Measurements from ENCODE around the gene TSSC4.

TSSC4 gene

DNA sequence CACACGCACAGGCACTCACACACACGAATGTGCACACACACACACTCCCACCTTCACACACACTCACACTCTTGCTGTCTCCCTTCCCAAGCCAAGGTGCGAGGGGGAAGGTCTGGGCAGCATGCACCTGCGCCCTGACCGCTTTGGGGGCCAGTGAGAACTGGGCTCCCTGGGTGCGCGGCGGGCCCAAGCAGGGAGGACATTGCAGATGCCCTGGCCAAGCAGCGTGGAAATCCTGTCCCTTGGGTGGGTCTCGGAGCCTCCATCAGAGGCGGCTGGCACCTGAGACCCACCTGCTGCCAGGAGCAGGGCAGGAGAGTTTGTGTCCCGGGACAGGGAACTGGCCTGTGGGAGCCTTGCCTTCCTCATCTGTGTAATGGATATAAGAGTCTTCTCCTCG is 20.2 kb upstream of the TSSC4 start:
- peak overlapping the region; percentile 93 for H3K27ac ChIP-seq (ENCODE audit: low read length)
- peaks cover 0 to 2% of the 10 kb centered on the region in 2 donors for H3K36me3 ChIP-seq (ENCODE audit: control insufficient read depth in 2 of 2, insufficient read depth in 2 of 2, low read length in 2 of 2)
- no peaks in the 10 kb centered on the region for H3K27me3 ChIP-seq (ENCODE audit: control insufficient read depth in 1 of 2, insufficient read depth in 2 of 2, low read length in 2 of 2)
- H3K4me1 ChIP-seq (ENCODE audit: control insufficient read depth, insufficient read depth, low read length), result peaks cover 75% of the 10 kb centered on the region
- H3K9me3 ChIP-seq (ENCODE audit: control insufficient read depth in 2 of 2, low read length in 2 of 2), result no peaks in the 10 kb centered on the region
- H3K4me3 ChIP-seq (ENCODE audit: low read length in 2 of 2), result peak overlapping the region; percentile 93
- H3K9ac ChIP-seq (ENCODE audit: low read length in 2 of 2), result peak overlapping the region; percentile 51 to 96

DNA sequence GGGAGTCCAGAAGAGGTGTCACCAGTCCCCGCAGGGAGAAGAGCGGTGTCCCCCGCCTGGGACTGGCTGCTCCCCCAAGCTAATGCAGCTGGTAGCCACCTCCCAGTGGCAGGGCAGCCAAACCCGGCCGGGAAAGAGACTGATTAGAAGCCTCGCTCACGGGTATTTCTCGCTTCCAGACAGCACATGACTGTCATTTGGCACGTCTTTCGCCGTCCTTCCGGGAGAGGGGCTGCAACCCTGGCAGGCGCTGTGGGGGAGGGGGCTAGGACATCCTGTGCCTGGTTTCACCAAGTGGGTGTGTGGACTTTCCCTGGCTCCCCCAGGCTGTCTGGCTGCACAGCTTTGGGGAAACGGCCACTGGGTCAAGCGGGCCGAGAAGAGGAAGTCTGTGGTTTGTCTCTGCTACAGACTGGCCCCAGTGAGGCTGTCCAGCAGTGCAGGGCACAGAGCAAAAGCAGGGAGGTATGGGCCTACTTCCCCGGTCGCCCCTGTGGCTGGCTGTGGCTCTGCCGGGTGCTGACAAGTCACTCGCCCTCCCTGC is 19.7 kb upstream of the TSSC4 start:
- Histone ChIP-seq H3K27ac (ENCODE audit: low read length) (peak overlapping the region; percentile 93), H3K36me3 (ENCODE audit: control insufficient read depth in 2 of 2, insufficient read depth in 2 of 2, low read length in 2 of 2) (peaks cover 0 to 4% of the 10 kb centered on the region in 2 donors), H3K9me3 (ENCODE audit: control insufficient read depth in 2 of 2, low read length in 2 of 2) (no peaks in the 10 kb centered on the region), H3K4me3 (ENCODE audit: low read length in 2 of 2) (peak overlapping the region; percentile 93), H3K27me3 (ENCODE audit: control insufficient read depth in 1 of 2, insufficient read depth in 2 of 2, low read length in 2 of 2) (no peaks in the 10 kb centered on the region), H3K4me1 (ENCODE audit: control insufficient read depth, insufficient read depth, low read length) (peaks cover 75% of the 10 kb centered on the region), H3K9ac (ENCODE audit: low read length in 2 of 2) (peak overlapping the region; percentile 42 to 96)

DNA sequence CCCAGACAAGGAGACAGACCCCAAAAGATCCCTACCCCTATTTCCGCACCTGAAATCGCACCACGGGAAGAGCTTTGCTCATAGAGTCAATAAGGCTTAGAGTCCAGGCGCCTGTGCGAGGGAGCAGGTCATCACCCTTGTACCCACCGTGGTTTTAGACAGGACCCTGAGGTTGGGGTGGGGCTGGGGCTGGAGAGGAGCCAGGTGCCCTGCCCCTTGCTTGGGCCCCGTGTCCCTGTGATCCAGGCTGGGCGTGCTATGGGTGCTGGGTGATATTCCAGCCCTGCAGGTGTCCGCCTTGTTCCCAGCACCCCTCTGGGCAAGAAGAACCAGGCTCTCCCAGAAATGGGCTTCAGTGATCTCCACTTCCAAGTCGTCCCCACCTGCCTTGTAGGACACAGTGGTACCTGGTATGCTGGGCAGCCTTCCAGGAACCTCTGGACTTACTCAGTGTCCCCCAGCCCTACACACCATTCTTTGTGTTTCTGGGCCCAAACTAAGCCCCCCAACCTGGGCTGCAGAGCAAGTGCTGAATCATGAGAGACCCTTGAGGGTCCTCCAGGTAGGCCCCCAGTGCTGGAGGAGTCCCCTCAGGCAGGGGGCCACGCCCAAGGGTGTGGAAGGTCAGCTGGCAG is 18.9 kb upstream of the TSSC4 start:
- Histone ChIP-seq H3K27ac (ENCODE audit: low read length) (peak overlapping the region; percentile 93), H3K36me3 (ENCODE audit: control insufficient read depth in 2 of 2, insufficient read depth in 2 of 2, low read length in 2 of 2) (peaks cover 0 to 4% of the 10 kb centered on the region in 2 donors), H3K4me3 (ENCODE audit: low read length in 2 of 2) (peak overlapping the region; percentile 11 to 93), H3K27me3 (ENCODE audit: control insufficient read depth in 1 of 2, insufficient read depth in 2 of 2, low read length in 2 of 2) (no peaks in the 10 kb centered on the region), H3K4me1 (ENCODE audit: control insufficient read depth, insufficient read depth, low read length) (peaks cover 77% of the 10 kb centered on the region), H3K9me3 (ENCODE audit: control insufficient read depth in 2 of 2, low read length in 2 of 2) (no peaks in the 10 kb centered on the region), H3K9ac (ENCODE audit: low read length in 2 of 2) (peak overlapping the region; percentile 29 to 32)

DNA sequence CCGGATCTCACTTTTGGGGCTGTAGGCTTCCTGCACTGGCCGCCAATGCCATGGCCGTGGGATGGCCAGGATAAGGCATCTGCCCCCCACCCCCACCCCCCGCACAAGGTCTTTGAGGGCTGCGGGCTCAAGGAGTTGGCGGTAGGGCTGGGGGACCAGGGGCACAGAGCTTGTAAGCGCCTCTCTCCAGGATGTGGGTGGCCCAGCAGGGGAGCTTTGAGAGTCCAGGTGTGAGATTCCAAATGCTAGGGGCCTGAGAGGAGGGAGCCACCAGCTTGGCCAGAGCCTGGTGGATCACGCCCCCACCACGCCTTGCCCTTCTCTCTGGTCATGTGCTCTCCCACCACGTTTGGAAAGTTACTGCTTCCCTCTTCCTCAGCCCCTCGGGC is 18.4 kb upstream of the TSSC4 start:
- Histone ChIP-seq H3K9me3 (ENCODE audit: control insufficient read depth in 2 of 2, low read length in 2 of 2) (no peaks in the 10 kb centered on the region), H3K4me3 (ENCODE audit: low read length in 2 of 2) (peak overlapping the region in 1 of 2 donors; percentile 35), H3K36me3 (ENCODE audit: control insufficient read depth in 2 of 2, insufficient read depth in 2 of 2, low read length in 2 of 2) (peaks cover 0 to 4% of the 10 kb centered on the region in 2 donors), H3K27me3 (ENCODE audit: control insufficient read depth in 1 of 2, insufficient read depth in 2 of 2, low read length in 2 of 2) (no peaks in the 10 kb centered on the region), H3K9ac (ENCODE audit: low read length in 2 of 2) (peak overlapping the region; percentile 29 to 32), H3K27ac (ENCODE audit: low read length) (peak overlapping the region; percentile 93), H3K4me1 (ENCODE audit: control insufficient read depth, insufficient read depth, low read length) (peaks cover 78% of the 10 kb centered on the region)

DNA sequence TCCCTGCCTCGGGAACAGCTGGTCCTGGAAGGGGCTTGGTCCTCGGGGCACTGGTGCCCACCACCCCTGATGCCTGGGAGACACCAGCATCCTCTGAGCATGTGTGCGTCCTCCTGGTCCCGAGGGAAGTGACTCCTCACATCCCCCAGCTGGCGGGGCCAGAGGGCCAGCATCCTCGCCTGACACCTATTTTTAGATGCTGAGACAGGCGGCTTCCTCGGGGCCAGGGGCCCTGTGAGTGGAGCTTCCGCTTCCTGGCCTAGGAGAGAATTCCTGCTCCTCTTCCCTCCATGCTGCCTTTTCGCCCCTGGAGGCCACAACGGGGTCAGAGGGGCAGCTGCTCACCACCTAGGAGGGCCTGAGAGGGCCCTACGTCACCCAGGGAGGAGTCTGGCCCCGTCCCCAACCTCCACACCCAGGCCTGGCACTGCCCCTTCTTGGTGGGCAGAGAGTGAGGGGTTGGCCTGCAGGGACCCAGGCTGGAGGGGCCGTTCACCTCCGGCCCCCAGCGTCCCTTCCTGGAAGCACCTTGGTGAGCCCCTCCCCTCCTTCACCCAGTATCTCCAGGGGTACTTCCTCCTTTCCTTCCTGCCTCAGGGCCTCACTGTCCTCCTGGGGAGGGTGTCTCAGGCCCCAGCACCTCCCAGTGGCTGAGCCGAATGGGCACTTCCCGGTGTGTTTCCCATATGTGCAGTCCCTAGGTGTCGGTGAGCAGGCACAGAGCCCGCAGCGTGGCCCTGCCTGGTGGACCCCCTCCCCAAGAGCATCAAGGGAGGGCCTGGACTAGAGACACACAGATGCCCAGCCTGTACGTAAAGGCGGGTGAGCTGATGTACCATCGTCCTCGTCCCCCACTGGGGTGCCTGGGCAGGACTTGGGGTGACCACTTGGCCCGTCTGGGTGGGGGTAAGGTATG is 17.4 kb upstream of the TSSC4 start:
- Histone ChIP-seq H3K4me1 (ENCODE audit: control insufficient read depth, insufficient read depth, low read length) (peaks cover 88% of the 10 kb centered on the region), H3K36me3 (ENCODE audit: control insufficient read depth in 2 of 2, insufficient read depth in 2 of 2, low read length in 2 of 2) (peaks cover 0 to 4% of the 10 kb centered on the region in 2 donors)

DNA sequence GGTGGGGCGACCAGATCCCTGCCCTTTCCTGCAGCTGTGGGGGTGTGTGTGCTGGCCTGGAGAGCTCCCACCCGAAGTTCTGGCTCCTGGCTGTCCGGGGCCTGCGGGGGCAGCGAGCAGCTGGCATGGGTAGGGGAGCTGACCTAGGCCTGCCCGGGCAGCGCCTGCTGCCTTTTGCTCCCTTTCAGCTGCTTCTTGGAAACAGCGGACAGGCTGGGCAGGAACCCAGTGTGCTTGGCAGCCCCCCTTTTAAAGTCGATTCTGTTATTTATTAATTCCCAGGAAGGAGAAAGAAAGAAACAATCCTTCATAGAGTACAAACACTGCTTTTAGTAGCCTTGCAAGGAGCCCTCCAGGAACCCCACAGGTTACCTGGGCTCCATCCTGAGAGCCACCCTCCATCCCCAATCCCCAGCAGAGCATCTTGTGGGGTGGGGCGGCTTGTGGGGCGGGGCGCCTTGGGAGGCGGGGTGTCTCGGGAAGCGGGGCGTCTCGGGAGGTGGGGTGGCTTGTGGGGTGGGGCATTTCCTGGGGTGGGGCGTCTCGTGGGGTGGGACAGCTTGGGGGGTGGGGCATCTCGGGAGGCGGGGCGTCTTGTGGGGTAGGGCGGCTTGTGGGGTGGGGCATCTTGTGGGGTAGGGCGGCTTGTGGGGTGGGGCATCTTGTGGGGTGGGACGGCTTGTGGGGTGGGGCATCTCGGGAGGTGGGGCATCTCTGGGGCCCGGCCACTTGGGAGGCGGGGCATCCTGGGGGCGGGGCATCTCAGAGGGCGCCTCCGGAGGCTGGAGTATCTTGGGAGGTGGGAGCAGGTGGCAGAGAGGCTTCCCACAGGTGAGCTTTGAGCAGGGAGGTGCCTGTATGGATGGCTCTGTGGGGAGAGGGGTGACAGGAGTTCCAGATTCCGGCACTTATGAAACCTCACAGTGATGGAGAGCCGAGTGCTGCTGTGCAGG is 16.4 kb upstream of the TSSC4 start:
- Histone ChIP-seq H3K36me3 (ENCODE audit: control insufficient read depth in 2 of 2, insufficient read depth in 2 of 2, low read length in 2 of 2) (peaks cover 0 to 4% of the 10 kb centered on the region in 2 donors), H3K9ac (ENCODE audit: low read length in 2 of 2) (peak overlapping the region in 1 of 2 donors; percentile 17), H3K27me3 (ENCODE audit: control insufficient read depth in 1 of 2, insufficient read depth in 2 of 2, low read length in 2 of 2) (no peaks in the 10 kb centered on the region), H3K9me3 (ENCODE audit: control insufficient read depth in 2 of 2, low read length in 2 of 2) (no peaks in the 10 kb centered on the region), H3K4me1 (ENCODE audit: control insufficient read depth, insufficient read depth, low read length) (peaks cover 95% of the 10 kb centered on the region), H3K4me3 (ENCODE audit: low read length in 2 of 2) (peak overlapping the region; percentile 37 to 59), H3K27ac (ENCODE audit: low read length) (peak overlapping the region; percentile 94)

More for the DNA sequence above, 17.4 kb upstream of the TSSC4 start:
- peak overlapping the region; percentile 93 for H3K27ac ChIP-seq (ENCODE audit: low read length)
- no peaks in the 10 kb centered on the region for H3K9me3 ChIP-seq (ENCODE audit: control insufficient read depth in 2 of 2, low read length in 2 of 2)
- H3K27me3 ChIP-seq (ENCODE audit: control insufficient read depth in 1 of 2, insufficient read depth in 2 of 2, low read length in 2 of 2), result no peaks in the 10 kb centered on the region
- H3K4me3 ChIP-seq (ENCODE audit: low read length in 2 of 2), result peak overlapping the region; percentile 37 to 58
- H3K9ac ChIP-seq (ENCODE audit: low read length in 2 of 2), result peak overlapping the region; percentile 17 to 58

DNA sequence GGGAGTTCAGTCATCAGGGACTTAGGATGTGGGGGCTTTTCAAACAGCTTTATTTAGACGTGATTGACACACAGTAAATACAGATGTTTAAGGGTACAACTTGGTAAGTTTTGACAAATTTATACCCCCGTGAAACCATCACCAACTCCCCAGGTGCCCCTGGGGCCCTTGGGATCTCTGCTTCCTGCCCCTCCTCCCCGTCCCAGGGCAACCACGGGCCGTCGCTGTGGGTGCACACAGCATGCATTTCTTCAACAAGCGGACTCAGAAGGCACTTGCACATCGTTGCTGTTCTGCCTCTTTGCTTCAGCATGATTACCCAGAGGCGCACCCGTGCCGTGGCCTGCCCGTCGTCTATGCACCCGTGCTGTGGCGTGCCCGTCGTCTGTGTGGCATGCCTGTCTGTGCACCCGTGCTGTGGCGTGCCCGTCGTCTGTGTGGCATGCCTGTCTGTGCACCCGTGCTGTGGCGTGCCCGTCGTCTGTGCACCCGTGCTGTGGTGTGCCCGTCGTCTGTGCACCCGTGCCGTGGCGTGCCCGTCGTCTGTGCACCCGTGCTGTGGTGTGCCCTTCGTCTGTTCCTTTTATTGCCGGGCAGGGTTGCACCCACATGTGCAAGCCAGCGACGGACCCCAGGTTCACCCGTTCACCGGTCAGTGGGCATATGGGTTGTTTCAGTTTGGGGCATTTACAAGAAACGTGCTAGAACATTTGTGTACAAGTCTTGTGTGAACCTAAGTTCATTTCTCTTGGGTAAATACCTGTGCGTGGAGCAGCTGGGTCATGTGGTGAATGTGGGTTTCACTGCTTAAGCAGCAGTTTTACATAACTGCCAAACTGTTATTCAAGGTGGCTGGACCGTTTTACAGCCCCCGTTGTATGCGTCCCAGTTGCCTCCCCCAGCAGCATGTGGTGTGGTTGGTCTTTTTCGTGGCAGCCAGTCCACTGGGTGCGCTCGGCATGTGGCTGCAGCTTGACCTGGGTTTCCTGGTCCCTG is 15.1 kb upstream of the TSSC4 start:
- Histone ChIP-seq H3K27me3 (ENCODE audit: control insufficient read depth in 1 of 2, insufficient read depth in 2 of 2, low read length in 2 of 2) (no peaks in the 10 kb centered on the region), H3K4me3 (ENCODE audit: low read length in 2 of 2) (peak overlapping the region; percentile 36 to 59), H3K36me3 (ENCODE audit: control insufficient read depth in 2 of 2, insufficient read depth in 2 of 2, low read length in 2 of 2) (peaks cover 0 to 6% of the 10 kb centered on the region in 2 donors), H3K27ac (ENCODE audit: low read length) (peak overlapping the region; percentile 94), H3K9me3 (ENCODE audit: control insufficient read depth in 2 of 2, low read length in 2 of 2) (no peaks in the 10 kb centered on the region), H3K9ac (ENCODE audit: low read length in 2 of 2) (peak overlapping the region in 1 of 2 donors; percentile 62), H3K4me1 (ENCODE audit: control insufficient read depth, insufficient read depth, low read length) (peaks cover 97% of the 10 kb centered on the region)

DNA sequence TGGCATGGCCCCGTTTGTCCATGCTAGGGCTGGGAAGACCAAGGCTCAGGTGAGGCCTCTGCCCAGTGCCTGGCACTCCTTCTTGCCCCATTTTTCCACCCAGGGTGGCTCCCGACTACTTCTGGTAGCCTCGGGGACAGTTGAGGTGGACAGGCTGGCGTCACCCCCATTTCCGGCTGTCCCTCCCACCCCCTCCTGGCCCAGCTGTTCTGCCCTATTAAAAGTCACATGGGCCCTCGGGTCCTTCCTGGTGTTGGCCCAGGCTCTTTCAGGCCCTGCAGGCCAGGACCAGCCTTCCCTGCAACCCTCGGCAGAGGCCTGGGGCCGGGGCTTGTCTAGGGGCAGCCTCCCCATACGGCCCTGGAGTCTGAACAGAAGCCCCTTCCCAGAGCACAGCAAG is 14.0 kb upstream of the TSSC4 start:
- Histone ChIP-seq H3K4me3 (ENCODE audit: low read length in 2 of 2) (peak overlapping the region; percentile 31 to 44), H3K27me3 (ENCODE audit: control insufficient read depth in 1 of 2, insufficient read depth in 2 of 2, low read length in 2 of 2) (no peaks in the 10 kb centered on the region), H3K4me1 (ENCODE audit: control insufficient read depth, insufficient read depth, low read length) (peaks cover 96% of the 10 kb centered on the region), H3K36me3 (ENCODE audit: control insufficient read depth in 2 of 2, insufficient read depth in 2 of 2, low read length in 2 of 2) (peaks cover 2 to 7% of the 10 kb centered on the region in 2 donors), H3K9me3 (ENCODE audit: control insufficient read depth in 2 of 2, low read length in 2 of 2) (no peaks in the 10 kb centered on the region), H3K27ac (ENCODE audit: low read length) (peak overlapping the region; percentile 94), H3K9ac (ENCODE audit: low read length in 2 of 2) (peak overlapping the region; percentile 58 to 62)

DNA sequence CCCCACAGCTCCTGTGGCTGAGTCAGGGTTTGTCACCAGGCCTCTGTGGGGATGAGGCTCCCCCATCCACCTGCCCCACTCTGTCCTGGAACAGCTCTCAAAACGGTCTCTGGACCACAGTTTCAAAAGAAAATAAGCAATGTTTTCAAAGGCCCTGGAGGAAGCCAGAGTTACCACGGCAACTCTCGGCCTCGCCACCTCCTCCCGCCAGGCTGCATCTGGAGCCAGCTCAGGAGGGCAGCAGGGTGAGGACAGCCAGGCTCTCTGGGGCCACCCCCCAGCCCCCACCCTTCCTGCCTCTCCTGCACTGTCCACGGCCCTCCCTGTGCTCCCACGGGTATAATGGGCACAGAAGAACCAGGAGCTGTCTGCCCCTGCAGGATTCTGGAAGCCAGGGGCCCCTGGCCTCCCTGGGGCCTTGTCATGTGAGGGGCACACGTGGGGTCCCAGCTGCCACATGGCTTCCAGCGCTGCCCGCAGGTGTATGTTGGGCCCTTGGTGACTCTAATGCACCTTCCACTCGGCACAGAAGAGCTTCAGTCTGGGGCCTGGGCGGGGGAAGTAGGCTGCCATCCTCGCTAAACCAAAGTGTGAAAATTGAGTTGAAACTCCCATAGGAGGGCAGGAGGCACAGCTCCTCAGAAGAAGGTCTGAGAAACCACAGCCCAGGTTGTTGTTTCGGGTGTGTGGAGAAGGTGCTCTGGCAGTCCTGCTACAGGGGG is 13.1 kb upstream of the TSSC4 start:
- Histone ChIP-seq H3K36me3 (ENCODE audit: control insufficient read depth in 2 of 2, insufficient read depth in 2 of 2, low read length in 2 of 2) (peaks cover 3 to 11% of the 10 kb centered on the region in 2 donors), H3K9ac (ENCODE audit: low read length in 2 of 2) (peak overlapping the region; percentile 58 to 62), H3K27me3 (ENCODE audit: control insufficient read depth in 1 of 2, insufficient read depth in 2 of 2, low read length in 2 of 2) (no peaks in the 10 kb centered on the region), H3K9me3 (ENCODE audit: control insufficient read depth in 2 of 2, low read length in 2 of 2) (no peaks in the 10 kb centered on the region), H3K27ac (ENCODE audit: low read length) (peak overlapping the region; percentile 94), H3K4me3 (ENCODE audit: low read length in 2 of 2) (peak overlapping the region in 1 of 2 donors; percentile 44), H3K4me1 (ENCODE audit: control insufficient read depth, insufficient read depth, low read length) (peaks cover 96% of the 10 kb centered on the region)
